Measurements from ENCODE around the gene NAT8L. TPM values are rescaled to one million over a fixed set of nuclear protein-coding genes. Genes with fewer than 3 reads are reported as not detected.

Gene NAT8L
- polyA plus RNA-seq, 3 donors: 0.01 TPM; not detected in 2

DNA sequence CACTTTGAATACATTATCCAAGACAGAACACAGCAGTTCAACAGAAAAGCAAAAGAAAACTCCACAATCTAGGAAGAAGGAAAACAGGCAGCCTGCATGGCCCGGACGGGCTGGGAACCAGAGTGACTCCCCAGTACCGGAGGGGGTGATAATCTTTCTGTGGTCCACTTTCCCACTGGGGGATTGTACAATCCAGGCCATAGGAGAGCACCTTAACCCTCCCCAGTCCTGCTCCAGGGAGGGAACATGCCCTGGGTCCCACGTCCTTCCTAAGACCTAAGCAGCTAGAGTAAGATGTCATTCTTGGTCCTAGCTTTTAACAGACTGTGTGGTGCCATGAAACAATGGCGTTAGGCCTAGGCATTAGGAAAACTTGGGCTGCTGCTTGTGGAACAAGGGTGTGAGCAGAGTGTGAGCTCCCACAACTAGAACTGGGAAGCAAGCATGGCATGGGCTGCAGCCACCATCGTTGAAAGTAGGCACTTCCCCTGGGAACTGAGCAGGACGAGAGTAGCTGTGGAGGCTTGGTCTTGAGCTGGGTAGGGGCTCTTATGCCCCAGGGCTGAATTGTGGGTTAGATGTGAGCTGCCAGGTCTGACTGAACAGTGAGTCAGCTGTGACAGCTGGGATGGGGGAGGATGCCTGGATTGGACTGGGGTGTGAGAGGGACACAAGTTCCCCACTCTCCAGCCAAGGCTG is 42.4 kb downstream of the NAT8L start:
- Histone ChIP-seq H3K9me3 (replicated peaks in 1 of 2; ENCODE audit: control insufficient read depth in 1 of 2, insufficient read depth in 1 of 2, low read length in 2 of 2) (peaks cover 33 to 70% of the 10 kb centered on the region in 2 donors), H3K79me2 (ENCODE audit: insufficient read depth, low read length) (no peaks in the 10 kb centered on the region), H3K4me2 (replicated peaks; ENCODE audit: extremely low read depth, low read length, poor library complexity, severe bottlenecking) (no peak overlapping the region), H3K4me3 (replicated peaks in 1 of 3; ENCODE audit: low read depth in 2 of 3, low read length in 3 of 3) (no peak overlapping the region), H3K4me1 (ENCODE audit: control insufficient read depth in 1 of 2, insufficient read depth in 2 of 2, low read length in 2 of 2) (no peaks in the 10 kb centered on the region), H4K20me1 (ENCODE audit: insufficient read depth, low read length) (no peaks in the 10 kb centered on the region), H3K9ac (ENCODE audit: insufficient read depth, low read length, poor library complexity, severe bottlenecking) (no peak overlapping the region), H3K27ac (ENCODE audit: low read depth in 1 of 2, low read length in 2 of 2) (no peak overlapping the region), H3K27me3 (ENCODE audit: control insufficient read depth in 2 of 2, insufficient read depth in 2 of 2, low read length in 2 of 2) (peaks cover 52 to 87% of the 10 kb centered on the region in 2 donors), H3K36me3 (replicated peaks in 1 of 2; ENCODE audit: control insufficient read depth in 1 of 2, insufficient read depth in 2 of 2, low read length in 2 of 2) (no peaks in the 10 kb centered on the region), H2AFZ (ENCODE audit: insufficient read depth, low read depth, low read length, poor library complexity, severe bottlenecking) (no peak overlapping the region)
- 84% methylated on average over 3 of the region's 7 CpGs for WGBS (ENCODE audit: insufficient coverage)
- H3K4me1 Mint-ChIP-seq: peaks cover 2% of the 10 kb centered on the region
- no peak for DNase-seq
- peaks cover 55 to 70% (median 66%) of the 10 kb centered on the region in 3 donors for H3K27me3 Mint-ChIP-seq (ENCODE audit: low read depth in 3 of 3)
- no peak overlapping the region for H3K27ac Mint-ChIP-seq
- peaks cover 26 to 63% (median 52%) of the 10 kb centered on the region in 7 donors for H3K9me3 Mint-ChIP-seq
- TF ChIP-seq, protein P1, sequence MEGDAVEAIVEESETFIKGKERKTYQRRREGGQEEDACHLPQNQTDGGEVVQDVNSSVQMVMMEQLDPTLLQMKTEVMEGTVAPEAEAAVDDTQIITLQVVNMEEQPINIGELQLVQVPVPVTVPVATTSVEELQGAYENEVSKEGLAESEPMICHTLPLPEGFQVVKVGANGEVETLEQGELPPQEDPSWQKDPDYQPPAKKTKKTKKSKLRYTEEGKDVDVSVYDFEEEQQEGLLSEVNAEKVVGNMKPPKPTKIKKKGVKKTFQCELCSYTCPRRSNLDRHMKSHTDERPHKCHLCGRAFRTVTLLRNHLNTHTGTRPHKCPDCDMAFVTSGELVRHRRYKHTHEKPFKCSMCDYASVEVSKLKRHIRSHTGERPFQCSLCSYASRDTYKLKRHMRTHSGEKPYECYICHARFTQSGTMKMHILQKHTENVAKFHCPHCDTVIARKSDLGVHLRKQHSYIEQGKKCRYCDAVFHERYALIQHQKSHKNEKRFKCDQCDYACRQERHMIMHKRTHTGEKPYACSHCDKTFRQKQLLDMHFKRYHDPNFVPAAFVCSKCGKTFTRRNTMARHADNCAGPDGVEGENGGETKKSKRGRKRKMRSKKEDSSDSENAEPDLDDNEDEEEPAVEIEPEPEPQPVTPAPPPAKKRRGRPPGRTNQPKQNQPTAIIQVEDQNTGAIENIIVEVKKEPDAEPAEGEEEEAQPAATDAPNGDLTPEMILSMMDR (IDR thresholded peaks at IDR 0.05): no peak
- H3K36me3 Mint-ChIP-seq: peaks cover 1 to 11% of the 10 kb centered on the region in 2 donors
- intact Hi-C loops (cut with micrococcal nuclease): no loop called here
- H3K4me3 Mint-ChIP-seq: peak overlapping the region in 1 of 2 donors; percentile 71

DNA sequence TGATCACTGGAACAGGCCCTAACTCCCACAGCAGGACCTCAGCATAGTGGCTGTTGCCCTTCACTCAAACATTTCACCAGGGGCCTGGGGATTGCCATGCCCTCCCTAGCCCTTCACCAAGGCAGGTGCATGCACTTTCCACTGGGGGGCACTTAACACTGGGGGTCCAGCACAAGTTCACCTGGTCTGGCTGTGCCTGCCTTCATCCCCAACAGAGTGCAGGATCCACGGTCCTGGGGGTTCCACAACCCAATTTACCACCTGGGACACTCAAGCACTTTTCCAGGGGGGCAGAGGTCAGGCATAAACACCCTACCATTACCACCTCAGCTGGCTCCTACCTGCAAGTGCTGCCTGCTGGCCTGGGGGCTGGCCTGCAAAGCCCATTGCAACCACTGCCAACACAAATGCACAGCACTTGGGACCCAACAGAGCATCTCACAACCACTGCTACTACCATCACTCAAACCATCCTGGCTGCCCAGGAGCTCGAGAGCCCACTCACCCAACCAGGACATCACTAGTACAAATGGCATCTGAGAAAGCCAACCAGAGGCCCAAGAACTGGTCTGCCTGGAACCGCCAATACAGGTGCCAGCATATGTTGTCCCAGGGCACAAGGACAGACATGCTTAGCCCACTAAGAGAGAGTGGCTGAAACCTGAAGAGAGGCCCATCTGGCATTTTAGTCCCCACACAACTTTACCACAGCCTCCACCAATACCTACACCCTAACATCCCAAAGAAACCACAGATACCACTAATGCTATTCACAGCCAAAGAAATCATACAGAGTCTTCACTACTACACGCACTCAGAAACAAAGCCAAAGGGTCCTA is 43.1 kb downstream of the NAT8L start:
- Histone ChIP-seq H3K9me3 (replicated peaks in 1 of 2; ENCODE audit: control insufficient read depth in 1 of 2, insufficient read depth in 1 of 2, low read length in 2 of 2) (peaks cover 25 to 64% of the 10 kb centered on the region in 2 donors), H3K27ac (ENCODE audit: low read depth in 1 of 2, low read length in 2 of 2) (no peak overlapping the region), H4K20me1 (ENCODE audit: insufficient read depth, low read length) (no peaks in the 10 kb centered on the region), H3K9ac (ENCODE audit: insufficient read depth, low read length, poor library complexity, severe bottlenecking) (no peak overlapping the region), H3K4me2 (replicated peaks; ENCODE audit: extremely low read depth, low read length, poor library complexity, severe bottlenecking) (no peak overlapping the region), H3K79me2 (ENCODE audit: insufficient read depth, low read length) (no peaks in the 10 kb centered on the region), H3K4me1 (ENCODE audit: control insufficient read depth in 1 of 2, insufficient read depth in 2 of 2, low read length in 2 of 2) (no peaks in the 10 kb centered on the region), H3K27me3 (ENCODE audit: control insufficient read depth in 2 of 2, insufficient read depth in 2 of 2, low read length in 2 of 2) (peaks cover 56 to 89% of the 10 kb centered on the region in 2 donors), H3K4me3 (replicated peaks in 1 of 3; ENCODE audit: low read depth in 2 of 3, low read length in 3 of 3) (no peak overlapping the region), H3K36me3 (replicated peaks in 1 of 2; ENCODE audit: control insufficient read depth in 1 of 2, insufficient read depth in 2 of 2, low read length in 2 of 2) (no peaks in the 10 kb centered on the region), H2AFZ (ENCODE audit: insufficient read depth, low read depth, low read length, poor library complexity, severe bottlenecking) (no peak overlapping the region)
- Mint-ChIP-seq H3K9me3 (peaks cover 20 to 55% (median 45%) of the 10 kb centered on the region in 7 donors), H3K36me3 (peaks cover 1 to 11% of the 10 kb centered on the region in 2 donors), H3K27me3 (ENCODE audit: low read depth in 3 of 3) (peaks cover 47 to 63% (median 59%) of the 10 kb centered on the region in 3 donors), H3K4me1 (peaks cover 2% of the 10 kb centered on the region), H3K27ac (no peak overlapping the region), H3K4me3 (peak overlapping the region in 1 of 2 donors; percentile 82)
- intact Hi-C loops (cut with micrococcal nuclease): no loop called here
- DNase-seq: no peak
- TF ChIP-seq, protein P1 (IDR thresholded peaks at IDR 0.05): no peak
- WGBS (ENCODE audit: insufficient coverage): 100% methylated on average over 3 of the region's 4 CpGs
